ENCODE results near the gene TNFRSF18.

Gene TNFRSF18

DNA sequence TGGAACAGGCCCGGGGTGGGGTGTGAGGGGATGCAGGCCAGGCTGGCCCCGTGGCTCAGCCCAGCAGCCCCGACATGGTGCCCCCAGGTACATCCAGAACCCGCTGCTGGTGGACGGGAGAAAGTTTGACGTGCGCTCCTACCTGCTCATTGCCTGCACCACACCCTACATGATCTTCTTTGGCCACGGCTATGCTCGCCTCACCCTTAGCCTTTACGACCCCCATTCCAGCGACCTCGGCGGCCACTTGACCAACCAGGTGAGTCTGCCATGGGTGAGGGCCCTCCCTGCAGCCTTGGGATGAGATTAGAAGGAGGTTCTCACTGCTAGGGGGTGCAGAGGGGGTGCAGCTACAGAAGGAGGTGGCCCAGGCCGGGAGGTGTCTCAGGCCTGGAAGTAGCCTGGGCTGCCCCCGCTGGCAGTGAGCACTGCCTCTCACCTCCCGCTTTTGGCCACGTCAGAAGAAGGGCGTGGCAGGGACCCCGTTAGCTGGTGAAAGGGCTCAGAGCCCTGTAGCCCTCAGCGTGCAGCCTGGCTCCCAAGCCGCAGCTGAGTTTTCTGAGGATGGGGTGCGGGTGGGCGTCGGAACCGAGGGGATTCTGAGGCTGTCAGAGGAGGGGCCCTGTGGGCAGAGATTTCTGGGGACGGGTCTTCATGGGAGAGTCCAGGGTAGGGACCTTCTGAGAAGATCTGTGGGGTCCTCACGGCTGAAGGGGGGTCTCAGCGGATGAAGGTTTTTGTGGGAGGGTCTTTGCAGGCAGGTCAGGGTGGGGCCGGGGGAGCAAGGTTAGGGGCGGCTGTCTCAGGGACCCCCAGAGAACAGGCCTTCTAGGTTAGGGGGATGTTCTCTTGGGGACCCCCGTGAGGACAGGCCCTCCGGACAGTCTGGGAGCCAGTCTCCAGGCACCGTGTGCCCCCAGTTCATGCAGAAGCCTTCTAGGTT, 22.3 kb downstream of the TNFRSF18 start:
- DNase-seq (ENCODE audit: low read depth) = no peak
- H3K4me3 ChIP-seq (ENCODE audit: low read depth, low read length) = no peak overlapping the region
- TF ChIP-seq CTCF (IDR thresholded peaks at IDR 0.05; ENCODE audit: insufficient read depth, low read depth, low read length, missing control alignments) = no peak

- no peak for DNase-seq (ENCODE audit: low read depth)
- no peak for TF ChIP-seq CTCF (IDR thresholded peaks at IDR 0.05; ENCODE audit: insufficient read depth, low read depth, low read length, missing control alignments)
- H3K4me3 ChIP-seq (ENCODE audit: low read depth, low read length) = no peak overlapping the region
These were observed 23.1 kb downstream of the TNFRSF18 start for GRCh38 chr1:1183221-1183747.

DNA sequence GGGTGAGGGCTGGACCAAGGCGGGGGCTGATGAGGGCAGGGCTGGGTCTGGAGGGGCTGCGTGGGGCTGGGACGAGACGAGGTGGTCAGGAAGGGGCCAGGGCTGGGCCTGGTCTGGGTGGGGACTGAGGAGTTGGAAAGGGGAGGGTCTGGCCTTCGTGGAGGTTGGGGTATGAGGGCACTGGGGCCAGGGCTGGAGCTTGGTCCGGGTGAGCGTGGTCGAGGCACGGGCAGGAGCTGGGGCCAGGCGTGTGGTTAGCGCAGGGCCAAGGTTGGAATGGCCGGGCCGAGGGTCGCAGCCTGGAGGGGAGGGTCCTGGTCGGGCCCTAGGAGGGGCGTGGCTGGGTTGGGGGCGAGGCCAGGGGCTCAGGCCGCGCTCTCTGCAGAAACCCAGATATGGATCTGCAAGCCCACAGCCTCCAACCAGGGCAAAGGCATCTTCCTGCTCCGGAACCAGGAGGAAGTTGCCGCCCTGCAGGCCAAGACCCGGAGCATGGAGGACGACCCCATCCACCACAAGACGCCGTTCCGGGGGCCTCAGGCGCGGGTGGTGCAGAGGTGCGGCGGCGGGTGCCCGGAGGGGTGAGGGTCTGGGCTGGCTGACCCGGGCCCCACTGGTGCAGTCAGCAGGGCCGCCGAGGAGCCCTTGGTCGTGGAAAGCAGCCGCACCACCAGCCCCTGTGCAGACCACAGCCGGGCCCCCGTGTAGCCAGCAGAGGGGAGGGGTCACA, 23.7 kb downstream of the TNFRSF18 start:
- TF ChIP-seq CTCF (IDR thresholded peaks at IDR 0.05; ENCODE audit: insufficient read depth, low read depth, low read length, missing control alignments) = no peak
- no peak for DNase-seq (ENCODE audit: low read depth)
- no peak overlapping the region for H3K4me3 ChIP-seq (ENCODE audit: low read depth, low read length)

DNA sequence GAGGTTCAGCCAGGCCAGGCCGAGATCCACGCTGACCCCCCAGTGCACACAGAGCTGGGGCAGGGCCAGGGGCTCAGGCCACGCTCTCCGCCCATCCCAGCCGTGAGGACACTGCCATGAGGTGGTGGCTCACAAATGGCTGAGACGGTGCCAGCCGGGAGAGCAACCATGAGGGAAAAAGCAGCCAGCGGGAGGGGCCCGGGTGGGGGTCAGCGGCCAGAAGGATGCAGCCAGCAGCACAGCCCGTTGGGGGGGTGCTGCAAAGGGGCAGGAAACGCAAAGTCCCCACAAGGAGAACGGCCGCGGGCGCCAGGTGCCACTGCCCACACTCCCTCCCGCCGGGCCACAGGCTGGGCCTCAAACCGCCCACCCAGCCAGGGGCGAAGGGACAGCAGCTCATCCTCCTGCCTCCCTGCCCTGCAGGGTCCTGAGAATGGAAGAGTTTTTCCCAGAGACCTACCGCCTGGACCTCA, 24.4 kb downstream of the TNFRSF18 start:
- no peak overlapping the region for H3K4me3 ChIP-seq (ENCODE audit: low read depth, low read length)
- TF ChIP-seq CTCF (IDR thresholded peaks at IDR 0.05; ENCODE audit: insufficient read depth, low read depth, low read length, missing control alignments) = no peak
- DNase-seq (ENCODE audit: low read depth) = no peak

- H3K4me3 ChIP-seq (ENCODE audit: low read depth, low read length) = no peak overlapping the region
- no peak for TF ChIP-seq CTCF (IDR thresholded peaks at IDR 0.05; ENCODE audit: insufficient read depth, low read depth, low read length, missing control alignments)
- no peak for DNase-seq (ENCODE audit: low read depth)
These were observed 25.1 kb downstream of the TNFRSF18 start for GRCh38 chr1:1181129-1181937.

Data from GM12865 (cell line).